Measurements from ENCODE around the gene TMOD2. TPM values are rescaled to one million over a fixed set of nuclear protein-coding genes. Genes with fewer than 3 reads are reported as not detected.

Gene TMOD2
- total and polyA plus RNA-seq, 2 of the 8 experiments (the other 6 are each of a cell fraction or from before 2014, with no cell fraction given): 0.80 to 6.5 TPM

- no peak overlapping the region for H2BK120ac ChIP-seq (replicated peaks; ENCODE audit: low read depth, low read length)
- H3K14ac ChIP-seq (ENCODE audit: insufficient read length): no peak overlapping the region
- H3K27ac ChIP-seq (ENCODE audit: low read depth, low read length): no peak overlapping the region
- H4K8ac ChIP-seq (ENCODE audit: extremely low read depth, insufficient read depth, low read length): no peak overlapping the region
- H3K4ac ChIP-seq (replicated peaks; ENCODE audit: insufficient read length, low read depth, low read length): no peak overlapping the region
- no peak overlapping the region for H3K56ac ChIP-seq (replicated peaks; ENCODE audit: insufficient read length, low read depth, low read length)
- H2BK5ac ChIP-seq (ENCODE audit: low read depth, low read length): no peak overlapping the region
- no peak overlapping the region for H2BK15ac ChIP-seq (ENCODE audit: low read length)
- peaks cover 0 to 8% of the 10 kb centered on the region in 2 experiments; a peak in 2 of 4 replicates for H3K9me3 ChIP-seq (ENCODE audit: insufficient read depth in 2 of 2, low read depth in 1 of 2, low read length in 1 of 2)
- no peaks in the 10 kb centered on the region for H3K36me3 ChIP-seq (ENCODE audit: control insufficient read depth in 2 of 4, insufficient read depth in 4 of 4, low read length in 3 of 4)
- peaks cover 0 to 3% of the 10 kb centered on the region in 2 experiments; a peak in 2 of 4 replicates for H3K79me2 ChIP-seq (ENCODE audit: control insufficient read depth in 1 of 2, insufficient read depth in 2 of 2, low read length in 2 of 2)
- H3K4me1 ChIP-seq (replicated peaks in 1 of 4; ENCODE audit: control insufficient read depth in 3 of 4, insufficient read depth in 4 of 4, low read length in 3 of 4): no peaks in the 10 kb centered on the region
- DNase-seq (ENCODE audit: low read depth in 1 of 2, low spot score in 2 of 2): no peak
- no peak overlapping the region for H2AFZ ChIP-seq (ENCODE audit: low read length)
- H3K4me2 ChIP-seq (ENCODE audit: insufficient read depth in 1 of 2, low read depth in 2 of 2, low read length in 2 of 2): no peak overlapping the region
- H3K23ac ChIP-seq (ENCODE audit: insufficient read length): no peak overlapping the region
- CTCF ChIA-PET (ENCODE audit: partially characterized antibody): interaction anchor here (0.9 to 2.3 kb wide), 3 partner anchors 12 to 49 kb away, joined by 4 to 6 read pairs (median 4); no protein-coding TSS in a partner anchor
- H3K79me1 ChIP-seq (ENCODE audit: low read depth, low read length): no peaks in the 10 kb centered on the region
- H3K4me3 ChIP-seq (ENCODE audit: extremely low read depth in 1 of 4, insufficient read depth in 2 of 4, low read depth in 3 of 4, low read length in 4 of 4): no peak overlapping the region
- no peaks in the 10 kb centered on the region for H3K23me2 ChIP-seq (ENCODE audit: low read depth, low read length)
- no peak overlapping the region for H3K9ac ChIP-seq (replicated peaks in 1 of 4; ENCODE audit: extremely low read depth in 1 of 4, low read depth in 3 of 4, low read length in 3 of 4)
- no peak overlapping the region for H4K91ac ChIP-seq (replicated peaks; ENCODE audit: insufficient read length, low read length)
- 85% methylated on average over 3 of the region's 3 CpGs; no CpG with 5 or more reads in 1 of the 2 experiments for WGBS, 2 experiments (ENCODE audit: extremely low coverage in 1 of 2, insufficient coverage in 1 of 2, insufficient read length in 1 of 2, insufficient replicate concordance in 2 of 2, low coverage in 1 of 2, low lambda C conversion rate in 2 of 2, missing lambda C conversion rate in 1 of 2)
- POLR2A ChIA-PET (ENCODE audit: partially characterized antibody): no interaction called here
- no peak overlapping the region for H2BK20ac ChIP-seq (ENCODE audit: low read length)
- peaks cover 0 to 2% of the 10 kb centered on the region in 2 experiments for H4K20me1 ChIP-seq (replicated peaks in 1 of 2; ENCODE audit: control insufficient read depth in 1 of 2, insufficient read depth in 2 of 2, low read length in 2 of 2)
- H3K27me3 ChIP-seq (replicated peaks in 1 of 4; ENCODE audit: control insufficient read depth in 3 of 4, extremely low read depth in 1 of 4, insufficient read depth in 3 of 4, low read length in 3 of 4): no peaks in the 10 kb centered on the region
- no peak overlapping the region for H4K5ac ChIP-seq (ENCODE audit: insufficient read length, low read depth, low read length)
- H2AK5ac ChIP-seq (ENCODE audit: low read depth, low read length): no peak overlapping the region
- no peak overlapping the region for H3K18ac ChIP-seq (ENCODE audit: extremely low read depth, low read length)
- H2BK12ac ChIP-seq (ENCODE audit: low read depth, low read length): no peak overlapping the region
- FAIRE-seq: no peak
- TF ChIP-seq TEAD4 (IDR thresholded peaks at IDR 0.05; ENCODE audit: low read depth, low read length): no peak
- TF ChIP-seq, protein P1, sequence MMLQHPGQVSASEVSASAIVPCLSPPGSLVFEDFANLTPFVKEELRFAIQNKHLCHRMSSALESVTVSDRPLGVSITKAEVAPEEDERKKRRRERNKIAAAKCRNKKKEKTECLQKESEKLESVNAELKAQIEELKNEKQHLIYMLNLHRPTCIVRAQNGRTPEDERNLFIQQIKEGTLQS (IDR thresholded peaks at IDR 0.05; ENCODE audit: insufficient read depth, low read depth, low read length): no peak
- TF ChIP-seq, protein P2, sequence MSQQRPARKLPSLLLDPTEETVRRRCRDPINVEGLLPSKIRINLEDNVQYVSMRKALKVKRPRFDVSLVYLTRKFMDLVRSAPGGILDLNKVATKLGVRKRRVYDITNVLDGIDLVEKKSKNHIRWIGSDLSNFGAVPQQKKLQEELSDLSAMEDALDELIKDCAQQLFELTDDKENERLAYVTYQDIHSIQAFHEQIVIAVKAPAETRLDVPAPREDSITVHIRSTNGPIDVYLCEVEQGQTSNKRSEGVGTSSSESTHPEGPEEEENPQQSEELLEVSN (IDR thresholded peaks at IDR 0.05): no peak
Measured at GRCh38 chr15:51825698-51826097, 74.3 kb downstream of the TMOD2 start.

All from H1 (cell line).